Left renal cortex interstitium (tissue), 4 donors: ENCODE results near the gene LANCL2. TPM values are rescaled to one million over a fixed set of nuclear protein-coding genes. Genes with fewer than 3 reads are reported as not detected.

ENCODE experiments used
- DNase-seq, 4 donors: peaks; one replicate each; pipeline ENCODE4 v3.0.0-alpha.2; 2013; ENCODE audit warnings: low read depth in 4 of 4, low spot score in 2 of 4, missing footprints in 1 of 4
- polyA plus RNA-seq, 4 donors: library from polyadenylated mRNA; unstranded; fragments of 120-200 nt; gene quantifications; one replicate each; pipeline ENCODE4 v1.2.1, GENCODE V29; 2013; ENCODE audit not compliant: insufficient read length in 4 of 4

LANCL2 gene
- polyA plus RNA-seq, 4 donors = 27.4 to 30.4 (median 27.8) TPM

- DNase-seq = no peak
These were observed 68.0 kb downstream of the LANCL2 start for GRCh38 chr7:55432939-55433784.

DNA sequence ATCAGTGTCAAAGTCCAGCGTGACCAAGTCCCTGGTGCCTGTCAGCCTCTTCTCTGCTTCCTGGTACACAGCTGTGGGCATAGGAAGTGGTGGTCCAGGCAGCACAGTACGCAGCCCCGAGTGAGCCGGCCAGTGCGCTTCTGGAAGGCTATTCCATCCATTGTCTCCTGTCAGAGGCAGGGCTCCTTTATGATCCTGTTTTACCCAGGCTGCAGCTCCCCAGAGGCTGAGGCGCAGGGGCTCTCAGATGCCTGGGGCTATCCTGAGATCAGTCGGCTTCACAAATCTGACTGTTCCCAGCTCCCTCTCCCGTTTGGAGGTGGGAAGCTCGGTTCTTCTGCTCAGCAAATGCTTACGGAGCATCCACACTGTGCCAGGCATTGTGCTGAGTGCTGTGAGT lies 70.3 kb downstream of the LANCL2 start:
- DNase-seq = no peak

DNA sequence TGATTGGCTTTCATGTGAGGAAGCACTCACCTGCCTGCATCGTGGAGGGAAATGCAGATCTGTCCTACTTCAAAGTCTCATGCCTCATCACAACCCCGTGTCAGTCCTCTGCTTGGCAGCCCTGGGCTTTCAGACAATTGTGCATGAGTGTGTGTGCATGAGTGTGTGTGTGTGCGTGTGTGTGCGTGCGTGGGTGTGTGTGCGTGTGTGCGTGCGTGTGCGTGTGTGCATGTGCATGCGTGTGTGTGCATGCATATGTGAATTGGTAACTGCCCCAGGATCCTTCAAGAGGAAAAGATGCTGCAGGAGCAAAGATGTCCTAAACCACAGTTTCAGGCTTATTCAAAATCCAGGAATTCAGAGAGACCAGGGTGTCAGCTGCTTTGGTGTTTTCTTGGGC lies 71.3 kb downstream of the LANCL2 start:
- DNase-seq = no peak

GRCh38 chr7:55437375-55437774 lies 72.2 kb downstream of the LANCL2 start:
- DNase-seq = no peak

DNA sequence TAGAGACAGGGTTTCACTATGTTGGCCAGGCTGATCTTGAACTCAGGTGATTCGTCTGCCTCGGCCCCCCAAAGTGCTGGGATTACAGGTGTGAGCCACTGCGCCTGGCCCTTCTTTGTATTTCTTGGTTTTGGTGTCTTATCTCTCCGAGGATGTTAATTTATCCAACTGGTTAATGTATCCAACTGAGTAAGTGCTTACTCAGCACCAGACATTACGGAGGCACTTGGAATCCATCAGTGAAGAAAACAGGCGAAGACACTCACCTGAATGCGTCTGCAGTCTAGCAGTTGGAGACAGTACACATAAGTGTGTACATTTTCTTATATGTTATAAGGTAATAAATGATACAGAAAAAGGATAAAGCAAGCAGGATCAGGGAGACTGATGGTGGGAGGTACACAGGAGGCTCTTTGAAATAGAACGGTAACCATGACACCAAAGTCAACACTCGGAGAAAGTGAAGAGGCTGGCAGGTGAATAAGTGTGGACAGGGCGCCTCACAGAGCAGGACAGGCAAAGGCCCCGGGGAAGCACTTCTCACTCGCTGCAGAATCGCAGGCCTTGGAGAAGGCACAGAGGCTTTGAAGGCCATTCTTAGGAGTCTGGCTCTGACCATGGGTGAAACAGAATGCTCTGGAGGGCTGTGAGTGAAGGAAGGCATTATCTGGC lies 73.1 kb downstream of the LANCL2 start:
- DNase-seq = no peak

DNA sequence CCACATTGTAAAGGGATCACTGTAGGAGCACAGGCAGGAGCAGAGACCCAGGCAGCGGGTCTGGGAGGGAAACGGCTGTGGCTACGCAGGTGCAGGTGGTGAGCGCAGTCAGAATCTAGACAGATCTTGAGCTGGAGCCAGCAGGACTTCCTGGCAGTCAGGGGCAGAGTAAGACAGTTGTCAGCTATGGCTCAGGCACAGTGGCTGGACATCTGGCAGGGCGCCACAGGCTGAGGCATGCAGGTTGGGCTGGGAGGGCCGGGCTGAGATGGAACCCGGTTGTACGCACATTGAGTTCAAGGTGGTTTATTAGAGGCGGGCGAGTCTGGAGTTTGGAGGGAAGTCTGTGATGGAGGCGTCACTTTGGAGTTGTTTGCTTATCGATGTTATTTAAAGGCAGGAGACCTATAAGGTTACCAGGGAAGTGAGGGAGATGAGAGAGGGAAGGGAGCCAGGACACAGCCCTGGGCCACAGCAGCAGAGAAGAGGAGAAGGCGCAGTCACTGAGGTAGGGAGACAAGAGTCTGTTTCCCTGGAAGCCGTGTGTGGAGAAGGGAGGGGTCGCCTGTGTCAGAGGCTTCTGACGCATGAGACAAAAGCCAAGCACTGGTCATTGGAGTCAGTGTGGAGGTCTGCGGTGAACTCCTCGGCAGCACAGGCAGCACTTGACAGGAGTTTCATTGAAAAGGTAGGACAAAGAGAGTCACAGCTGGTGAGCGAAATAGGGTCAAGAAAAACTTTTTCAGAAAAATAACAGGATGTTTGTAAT lies 73.8 kb downstream of the LANCL2 start:
- no peak for DNase-seq

GRCh38 chr7:55439627-55440026 lies 74.5 kb downstream of the LANCL2 start:
- DNase-seq = no peak

- DNase-seq = no peak
These were observed 75.0 kb downstream of the LANCL2 start for GRCh38 chr7:55440040-55440690.

DNA sequence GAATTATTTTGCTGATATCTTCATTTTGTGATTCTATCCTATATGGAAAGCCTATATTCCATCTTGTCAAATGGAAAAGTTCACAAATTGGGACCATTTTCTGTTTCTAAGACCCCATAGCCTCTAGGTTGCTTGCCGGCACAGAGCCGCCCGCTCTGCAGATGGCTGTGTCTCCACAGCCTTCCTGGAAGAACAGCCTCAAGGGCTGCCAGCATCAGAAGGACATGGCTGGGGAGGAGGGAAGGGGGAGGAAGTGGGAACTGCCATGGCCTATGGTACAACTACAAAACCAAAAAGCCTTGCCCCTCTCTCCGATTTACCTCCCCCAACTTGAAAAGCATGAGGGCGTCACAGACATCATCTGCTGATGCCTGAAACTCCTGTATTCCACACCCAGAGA lies 75.9 kb downstream of the LANCL2 start:
- DNase-seq = no peak

DNA sequence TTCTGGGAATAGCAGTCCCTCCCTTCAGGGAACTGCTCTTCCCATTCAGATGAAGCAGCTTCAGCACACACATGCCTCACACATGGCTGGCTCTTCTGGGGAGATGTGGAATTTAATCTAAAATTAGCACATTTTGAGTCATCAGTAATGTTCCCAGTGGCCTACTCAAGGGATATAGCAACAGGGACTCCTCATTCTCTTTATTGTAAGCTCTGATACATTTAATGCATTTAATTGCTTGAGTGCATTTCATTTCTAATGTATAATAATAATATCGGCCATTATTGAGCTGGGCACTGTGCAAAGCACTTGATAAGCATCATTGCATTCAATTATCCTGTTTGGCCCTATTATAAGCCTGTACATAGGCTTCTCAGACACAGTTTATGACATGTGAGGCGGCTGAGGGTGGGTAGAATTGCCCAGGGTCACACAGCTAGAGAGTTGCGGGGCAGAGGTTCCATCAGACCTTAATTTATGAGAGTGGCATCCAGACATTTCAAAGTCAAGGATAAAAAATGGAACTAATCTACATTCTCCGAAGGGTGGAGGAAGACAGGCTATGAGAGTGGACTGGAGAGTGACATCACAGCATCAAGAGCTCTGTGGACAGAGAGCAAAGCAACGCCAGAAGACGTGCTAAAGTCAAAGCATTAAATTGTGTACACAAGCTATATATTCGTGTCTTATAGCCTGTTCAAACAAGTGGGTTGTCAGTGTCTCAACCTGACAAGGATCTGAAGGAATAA lies 76.8 kb downstream of the LANCL2 start:
- no peak for DNase-seq

GRCh38 chr7:55444786-55445185 lies 79.6 kb downstream of the LANCL2 start:
- DNase-seq = no peak

DNA sequence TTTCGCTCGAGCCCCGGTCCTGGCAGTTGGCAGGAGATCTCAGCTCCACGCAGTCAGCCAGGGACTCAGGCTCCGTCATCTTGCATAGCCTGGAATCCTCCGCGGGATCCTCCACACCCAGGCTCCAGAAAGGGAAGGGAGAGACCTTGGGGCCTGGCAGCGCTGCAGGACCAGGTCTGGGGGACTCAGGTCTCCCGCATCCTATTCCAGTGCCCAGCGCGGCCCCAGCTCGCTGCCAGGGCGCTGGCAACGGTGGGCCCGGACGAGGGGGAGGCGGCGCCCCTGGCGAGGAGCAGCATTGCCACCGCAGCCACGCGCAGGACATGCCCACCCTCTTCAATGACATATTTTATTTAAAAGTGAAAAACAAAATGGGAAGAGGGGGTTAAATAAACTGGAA lies 83.4 kb downstream of the LANCL2 start:
- DNase-seq = no peak

- no peak for DNase-seq
These were observed 84.3 kb downstream of the LANCL2 start for GRCh38 chr7:55449205-55449991.

DNA sequence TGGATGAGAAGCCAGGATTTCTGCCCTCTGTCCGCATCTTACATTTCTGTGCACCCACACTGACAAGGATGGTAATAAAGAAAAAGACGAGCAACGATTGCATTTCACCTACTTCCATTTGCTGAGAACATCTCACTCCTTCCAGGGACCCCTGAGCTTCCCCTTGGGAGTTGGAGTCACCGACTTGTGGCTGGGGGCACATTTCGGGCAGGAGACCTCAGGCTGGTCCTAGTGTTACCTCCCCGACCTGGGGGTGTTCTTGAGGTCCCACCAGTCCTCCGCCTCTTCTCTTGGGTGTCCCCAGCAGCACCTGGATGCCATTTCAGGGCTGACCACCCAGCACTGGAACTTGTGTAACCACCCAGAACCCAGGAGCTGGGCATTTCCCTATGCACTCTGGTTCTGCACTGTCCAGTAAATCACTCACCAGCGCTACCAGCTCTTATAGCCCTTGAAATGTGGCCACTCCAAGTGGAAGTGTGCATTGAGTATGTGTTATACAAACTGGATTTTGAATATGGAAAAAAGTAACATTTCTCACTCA lies 84.9 kb downstream of the LANCL2 start:
- no peak for DNase-seq

DNA sequence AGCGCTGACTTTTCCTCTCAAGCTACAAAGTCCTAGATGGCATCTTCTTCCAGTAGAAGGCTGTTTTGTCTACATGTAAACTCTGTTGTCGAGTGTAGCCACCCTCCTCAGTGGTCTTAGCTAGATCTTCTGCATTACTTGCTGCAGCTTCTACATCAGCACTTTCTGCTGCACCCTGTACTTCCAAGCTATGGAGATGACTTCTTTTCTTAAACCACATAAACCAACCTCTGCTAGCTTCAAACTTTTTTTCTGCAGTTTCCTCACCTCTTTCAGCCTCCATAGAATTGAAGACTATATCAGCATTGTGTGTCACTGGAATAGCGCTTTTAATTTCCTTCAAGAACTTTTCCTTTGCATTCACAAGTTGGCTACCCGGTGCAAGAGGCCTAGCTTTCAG lies 87.8 kb downstream of the LANCL2 start:
- no peak for DNase-seq

DNA sequence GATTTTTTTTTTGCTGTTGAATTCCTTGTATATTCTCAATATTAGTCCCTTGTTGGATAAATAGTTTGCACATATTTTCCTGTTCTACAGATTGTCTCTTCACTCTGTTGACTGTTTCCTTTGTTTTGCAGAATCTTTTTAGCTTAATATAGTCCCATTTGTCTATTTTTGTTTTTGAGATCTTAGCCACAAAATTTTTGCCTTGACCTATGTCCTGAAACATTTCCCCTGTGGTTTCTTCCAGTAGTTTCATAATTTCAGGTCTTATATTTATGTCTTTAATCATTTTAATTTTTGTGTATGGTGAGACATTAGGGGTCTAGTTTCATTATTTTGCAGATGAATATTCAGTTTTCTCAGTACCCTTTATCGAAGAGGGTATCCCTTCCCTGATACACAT lies 92.7 kb downstream of the LANCL2 start:
- DNase-seq = no peak

GRCh38 chr7:55458351-55458750 lies 93.2 kb downstream of the LANCL2 start:
- DNase-seq = no peak

GRCh38 chr7:55463686-55464262 lies 98.6 kb downstream of the LANCL2 start:
- DNase-seq = no peak

GRCh38 chr7:55464422-55464821 lies 99.3 kb downstream of the LANCL2 start:
- no peak for DNase-seq
